ENCODE data around the gene POLR2M.

The POLR2M gene

GRCh38 chr15:57692709-57693108 is 13.8 kb upstream of the POLR2M start:
- no peak for DNase-seq

- no peak for DNase-seq
Measured at GRCh38 chr15:57694279-57694678, 12.2 kb upstream of the POLR2M start.

- DNase-seq: peak; percentile 60 to 71
Measured at GRCh38 chr15:57696146-57696545, 10.4 kb upstream of the POLR2M start.

- DNase-seq: no peak
Measured at GRCh38 chr15:57697588-57697987, 8.9 kb upstream of the POLR2M start.

DNA sequence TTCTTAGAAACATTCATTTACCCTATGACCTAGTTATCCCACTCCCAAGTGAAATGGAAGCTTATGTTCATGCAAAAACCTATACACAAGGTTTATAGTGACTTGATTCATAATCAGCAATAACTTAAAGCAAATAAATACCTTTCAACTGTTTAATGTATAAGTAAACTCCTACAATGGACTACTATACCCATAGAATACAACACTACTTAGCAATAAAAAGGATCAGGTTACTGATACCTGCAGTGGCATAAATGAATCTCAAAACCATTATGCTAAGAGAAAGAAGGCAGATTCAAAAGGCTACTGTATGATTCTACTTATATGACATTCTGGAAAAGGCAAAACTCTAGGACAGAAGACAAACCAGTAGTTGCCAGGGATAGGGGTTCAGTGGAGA is 8.3 kb upstream of the POLR2M start:
- no peak for DNase-seq

- DNase-seq: no peak
Measured at GRCh38 chr15:57698991-57699390, 7.5 kb upstream of the POLR2M start.

DNA sequence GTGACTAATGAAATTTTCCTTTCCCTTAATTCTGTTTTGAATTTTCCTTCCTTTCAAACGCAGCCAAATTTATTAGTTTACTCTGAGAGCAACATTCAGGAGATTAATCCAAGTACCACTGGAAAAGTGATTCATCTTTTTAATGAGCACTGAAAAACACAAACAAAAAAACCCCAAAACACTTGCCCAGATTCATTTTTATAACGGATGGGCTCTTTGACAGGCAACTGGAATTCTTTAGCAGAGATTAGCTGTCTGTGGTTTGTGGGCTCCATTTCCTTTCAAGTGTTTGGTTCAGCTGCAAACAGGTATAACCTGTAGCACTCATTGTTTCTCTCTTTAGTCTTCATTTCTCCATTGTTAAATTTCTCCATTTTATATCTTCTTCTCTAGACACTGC is 3.1 kb upstream of the POLR2M start:
- DNase-seq: no peak

DNA sequence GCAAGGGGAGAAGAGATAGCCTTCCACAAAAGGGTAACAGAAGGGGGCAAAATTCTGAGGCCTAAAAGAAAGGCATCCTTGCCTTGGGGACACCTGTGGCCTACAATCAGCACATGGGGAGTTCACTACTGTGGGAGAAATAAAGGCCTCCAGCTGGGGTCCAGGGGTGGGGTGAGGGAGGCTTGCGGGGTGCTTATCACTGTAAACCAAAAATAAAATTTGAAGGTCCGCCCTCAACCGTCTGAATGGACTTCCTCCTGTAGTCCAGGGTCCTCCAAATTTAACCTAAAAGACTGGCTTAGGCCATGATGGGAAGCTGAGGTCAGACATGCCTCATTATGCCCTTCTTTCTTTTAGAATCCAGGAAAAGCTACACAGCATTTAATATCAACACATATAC is 2.1 kb upstream of the POLR2M start:
- DNase-seq: no peak

DNA sequence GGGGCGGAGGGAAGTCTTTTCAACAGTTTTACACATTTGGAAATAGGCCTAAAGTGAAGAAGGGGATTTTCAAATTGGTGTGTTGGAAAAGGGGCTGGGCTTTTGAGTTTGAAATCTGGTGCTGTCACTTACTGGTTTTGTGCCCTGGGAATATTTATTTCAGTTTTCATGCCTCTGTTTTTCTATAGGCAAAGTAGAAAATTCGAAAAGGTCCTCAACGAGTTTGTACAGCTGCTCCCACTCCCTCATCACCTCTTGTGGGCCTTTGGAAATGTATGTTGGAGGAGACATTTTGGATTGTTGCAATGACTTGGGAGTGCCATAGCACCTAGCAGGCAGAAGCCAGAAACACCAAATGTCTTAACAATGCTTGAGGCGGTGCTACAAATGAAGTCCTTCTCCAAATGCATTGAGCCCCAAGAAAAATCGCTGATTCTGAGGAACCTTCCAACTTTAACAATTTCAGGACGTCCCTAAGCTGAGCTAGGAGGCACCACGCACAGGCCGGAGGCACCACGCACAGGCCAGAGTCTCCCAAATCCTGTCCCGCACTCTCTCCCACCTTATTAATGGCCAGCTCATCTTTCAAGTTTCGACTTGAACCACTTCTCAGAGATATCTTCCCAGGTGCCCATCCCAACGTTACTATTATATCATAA is 639 bp upstream of the POLR2M start:
- DNase-seq: peak; percentile 23 to 25

- DNase-seq: no peak
Measured at GRCh38 chr15:57708047-57708446, 1.5 kb downstream of the POLR2M start.

- DNase-seq: no peak
Measured at GRCh38 chr15:57718309-57718708, 11.8 kb downstream of the POLR2M start.

DNA sequence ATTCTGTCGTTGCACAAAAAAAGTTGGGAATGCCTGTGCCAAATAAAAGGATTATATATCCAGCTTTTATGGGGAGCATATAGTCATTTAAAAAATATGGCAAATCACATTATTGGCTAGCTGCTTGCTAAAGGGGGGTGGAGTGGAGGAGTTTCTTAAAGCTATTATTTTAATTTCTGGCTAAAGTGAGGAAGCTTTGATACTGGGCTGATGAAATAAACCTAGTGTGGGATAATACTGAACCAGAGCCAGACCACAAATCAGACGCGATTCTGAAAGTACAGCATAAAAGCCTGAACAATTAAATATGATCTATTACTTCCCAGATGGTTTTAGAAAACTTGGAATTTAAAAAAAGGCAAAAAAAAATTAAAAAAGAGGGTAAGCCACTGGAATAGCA is 14.4 kb downstream of the POLR2M start:
- DNase-seq: no peak

DNA sequence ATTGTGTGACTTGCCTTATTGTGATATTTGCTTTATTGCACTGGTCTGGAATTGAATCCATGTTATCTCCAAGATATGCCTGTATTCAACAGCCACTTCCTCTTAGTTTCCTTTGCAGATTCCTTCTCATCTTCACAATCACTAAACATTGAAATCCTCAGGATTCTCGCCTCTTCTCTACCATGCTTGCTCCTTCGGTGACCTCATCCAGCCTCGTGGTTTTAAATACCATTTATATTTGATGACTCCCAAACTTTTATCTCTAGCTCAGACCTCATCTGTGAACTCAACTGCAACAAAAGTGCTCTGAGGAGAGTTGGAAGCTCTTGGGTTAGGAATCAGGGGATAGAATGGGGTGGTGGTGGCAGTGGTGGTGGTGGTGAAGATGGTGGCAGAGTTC is 19.9 kb downstream of the POLR2M start:
- DNase-seq: no peak

DNA sequence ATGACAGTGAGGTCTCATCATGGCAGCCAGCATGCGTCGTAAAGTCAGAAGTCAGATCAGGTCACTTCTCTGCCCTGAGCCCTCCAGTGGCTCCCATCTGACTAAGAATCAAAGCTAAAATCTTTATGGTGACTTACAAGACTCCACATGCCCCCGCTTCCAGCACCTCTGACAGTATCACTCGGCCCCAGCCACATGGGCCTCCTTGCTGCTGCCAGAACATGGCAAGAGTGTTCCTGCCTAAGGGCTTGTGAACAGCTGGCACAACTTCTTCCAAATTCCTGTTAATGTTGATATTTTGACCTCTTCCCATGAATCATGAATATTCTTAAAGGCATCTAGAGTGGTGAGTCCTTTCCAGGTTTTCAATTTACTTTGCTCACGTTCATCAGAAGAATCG is 20.5 kb downstream of the POLR2M start:
- no peak for DNase-seq

GRCh38 chr15:57728436-57728835 is 21.9 kb downstream of the POLR2M start:
- DNase-seq: no peak

DNA sequence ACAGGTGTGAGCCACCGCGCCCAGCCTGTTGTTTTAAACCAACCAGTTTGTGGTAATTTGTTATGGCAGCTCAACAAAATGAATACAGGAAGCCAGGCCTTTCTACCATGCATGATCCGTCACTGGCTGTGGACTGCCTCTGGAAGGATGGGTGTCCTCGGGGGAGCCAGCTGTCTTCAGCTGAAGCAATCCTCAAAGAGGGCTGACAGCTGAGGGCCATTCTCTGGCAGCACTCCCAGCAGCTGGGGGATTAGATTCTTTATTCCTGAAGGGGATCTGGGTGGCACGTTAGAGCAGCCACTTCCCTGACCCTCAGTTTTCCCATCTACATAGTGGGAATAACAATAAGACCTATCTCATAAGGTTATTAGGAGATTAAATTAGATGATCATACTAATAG is 24.4 kb downstream of the POLR2M start:
- DNase-seq: peak; percentile 10 to 23

DNA sequence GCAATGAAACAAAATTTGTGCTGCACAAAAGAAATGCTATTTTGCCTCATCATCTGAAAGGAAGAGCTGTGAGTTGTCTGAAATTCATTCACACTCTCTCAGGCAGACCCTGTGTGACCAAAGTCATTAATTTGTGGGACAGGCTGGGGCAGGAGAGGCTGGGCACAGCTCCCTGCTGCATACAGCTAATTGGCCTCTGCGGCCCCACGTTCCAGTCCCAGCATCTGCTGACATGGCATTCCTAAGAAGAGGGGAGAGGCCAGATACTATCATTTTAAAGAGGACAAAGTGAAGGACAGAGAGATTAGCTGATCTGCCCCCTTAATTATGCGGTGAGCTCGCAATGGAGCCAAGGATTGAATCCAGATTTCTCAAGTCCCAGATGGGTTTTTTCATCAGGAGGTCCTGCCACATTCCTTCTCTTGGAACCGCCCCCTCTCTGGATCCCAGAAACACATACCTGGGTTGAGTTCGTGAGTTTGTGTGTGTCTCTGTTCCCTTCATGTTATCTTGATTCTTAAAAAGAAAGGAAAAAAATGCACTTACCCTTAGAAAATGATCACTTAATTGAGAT is 25.1 kb downstream of the POLR2M start:
- no peak for DNase-seq

GRCh38 chr15:57732526-57733331 is 26.2 kb downstream of the POLR2M start:
- DNase-seq: peak; percentile 43 to 60

DNA sequence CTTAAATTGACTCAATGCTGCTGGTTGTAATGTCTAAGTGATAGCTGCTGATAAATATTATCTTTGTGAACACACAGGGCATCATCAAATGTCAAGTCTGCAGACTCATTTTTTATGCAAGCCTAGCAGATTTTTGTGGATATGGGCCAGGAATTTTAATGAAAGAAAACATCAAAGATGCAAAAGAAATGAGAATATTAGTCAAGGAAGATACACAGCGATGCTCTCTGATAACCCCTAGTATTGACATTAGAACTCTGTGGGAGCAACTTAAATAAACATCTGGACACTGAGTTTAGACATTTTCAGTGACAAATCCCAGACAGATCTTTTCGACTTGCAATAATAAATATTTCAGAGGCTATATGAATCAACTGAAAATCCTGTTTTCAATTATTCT is 28.3 kb downstream of the POLR2M start:
- no peak for DNase-seq

DNA sequence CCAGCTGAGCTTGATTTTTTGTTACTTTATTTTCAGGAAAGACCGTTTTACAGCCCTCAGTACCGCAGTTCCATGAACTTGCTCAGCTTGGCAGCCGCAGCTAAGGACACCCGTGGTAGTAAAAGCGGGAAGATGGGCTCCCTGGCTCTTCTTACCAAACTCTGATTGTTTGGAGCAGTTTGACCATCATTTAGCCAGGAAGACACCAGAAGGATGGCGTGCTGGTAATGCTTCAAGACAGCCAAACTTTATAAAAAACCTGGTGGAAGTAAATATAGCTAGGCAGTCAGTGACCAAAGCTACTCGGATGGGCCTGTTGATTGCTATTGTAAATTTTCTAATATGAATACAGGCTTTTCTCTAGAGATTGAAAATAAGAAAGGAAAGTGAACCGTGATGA is 28.9 kb downstream of the POLR2M start:
- no peak for DNase-seq

- no peak for DNase-seq
Measured at GRCh38 chr15:57735891-57736290, 29.4 kb downstream of the POLR2M start.

- no peak for DNase-seq
Measured at GRCh38 chr15:57736591-57736990, 30.1 kb downstream of the POLR2M start.

DNA sequence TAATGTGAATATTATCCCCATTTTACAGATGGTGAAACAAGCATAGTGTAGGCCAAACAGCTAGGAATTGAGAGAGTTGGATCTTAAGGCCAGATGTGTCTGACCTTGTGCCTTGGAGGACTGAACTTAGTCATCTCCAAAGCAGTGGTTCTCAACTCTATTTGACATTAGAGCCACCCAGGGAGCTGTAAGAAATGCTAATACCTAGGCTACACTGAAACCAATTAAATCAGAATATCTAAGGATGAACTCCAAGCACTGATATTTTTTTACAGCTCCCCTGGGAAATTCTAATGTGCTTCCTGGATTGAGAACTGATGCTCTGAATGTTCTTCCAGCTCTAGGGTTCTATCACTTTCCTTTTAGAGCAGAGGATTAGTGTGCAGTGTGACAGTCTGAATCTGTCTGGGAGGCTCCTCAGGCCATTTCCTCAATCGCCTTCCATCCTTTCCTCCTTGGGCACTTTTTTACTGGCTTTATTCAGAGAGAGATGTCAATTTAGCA is 32.3 kb downstream of the POLR2M start:
- DNase-seq: no peak

- DNase-seq: no peak
Measured at GRCh38 chr15:57740048-57740447, 33.5 kb downstream of the POLR2M start.
